HG03064 (cell line): Measurements from ENCODE around the gene CD7.

Experiments used
- ATAC-seq: cut with Tn5 transposase; IDR thresholded peaks from one replicate; pipeline ENCODE4 v1.9.1; 2021; ENCODE audit warnings: low read depth; ENCODE audit not compliant: unreplicated experiment

The CD7 gene

DNA sequence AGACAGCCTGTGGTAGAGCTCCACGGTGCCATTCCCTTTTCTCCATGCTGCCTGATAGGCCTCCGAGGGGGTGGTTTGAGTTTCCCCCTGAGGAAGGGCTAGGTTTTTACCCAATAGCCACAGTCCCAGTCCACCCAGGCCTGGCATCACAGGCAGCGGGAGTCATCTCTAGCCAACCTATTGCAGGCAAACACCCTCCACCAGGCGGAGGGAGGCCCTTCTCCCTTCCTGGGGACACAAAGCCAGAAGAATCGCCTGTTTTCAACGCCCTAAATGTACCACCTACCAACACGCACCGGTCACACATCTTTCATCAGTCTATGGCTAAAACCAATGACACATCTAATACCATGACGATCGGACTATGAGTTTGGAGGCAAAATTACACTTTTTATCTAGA, 51.3 kb downstream of the CD7 start:
- no peak for ATAC-seq
